Endothelial cell of hepatic sinusoid (primary cell): Measurements from ENCODE around the gene SPOCK2.

Experiments used
- in situ Hi-C: cut with HindIII; loops from 2 replicates; pipeline ENCODE4 v1.10.0; 2017; ENCODE audit warnings: low sequenced_read_pairs

SPOCK2 gene

GRCh38 chr10:72090326-72090725 lies 2.0 kb upstream of the SPOCK2 start:
- in situ Hi-C loops: no loop called here

- in situ Hi-C loops: no loop called here
Observed at GRCh38 chr10:72089618-72090017, 1.3 kb upstream of the SPOCK2 start.

GRCh38 chr10:72088889-72089575 lies 681 bp upstream of the SPOCK2 start:
- in situ Hi-C loops: no loop called here

- in situ Hi-C loops: no loop called here
Observed at GRCh38 chr10:72087392-72087968, 871 bp downstream of the SPOCK2 start.

GRCh38 chr10:72086466-72087391 lies 1.6 kb downstream of the SPOCK2 start:
- in situ Hi-C loops: no loop called here

GRCh38 chr10:72085864-72086465 lies 2.4 kb downstream of the SPOCK2 start:
- in situ Hi-C loops: no loop called here

- in situ Hi-C loops: no loop called here
Observed at GRCh38 chr10:72085166-72085565, 3.2 kb downstream of the SPOCK2 start.

GRCh38 chr10:72083790-72084459 lies 4.4 kb downstream of the SPOCK2 start:
- in situ Hi-C loops: no loop called here

- in situ Hi-C loops: no loop called here
Observed at GRCh38 chr10:72082856-72083789, 5.2 kb downstream of the SPOCK2 start.

GRCh38 chr10:72081772-72082590 lies 6.4 kb downstream of the SPOCK2 start:
- in situ Hi-C loops: no loop called here

- in situ Hi-C loops: no loop called here
Observed at GRCh38 chr10:72081210-72081609, 7.1 kb downstream of the SPOCK2 start.

GRCh38 chr10:72080042-72080975 lies 8.0 kb downstream of the SPOCK2 start:
- in situ Hi-C loops: no loop called here

- in situ Hi-C loops: no loop called here
Observed at GRCh38 chr10:72079356-72079755, 9.0 kb downstream of the SPOCK2 start.

GRCh38 chr10:72077275-72077990 lies 10.9 kb downstream of the SPOCK2 start:
- in situ Hi-C loops: no loop called here

- in situ Hi-C loops: no loop called here
Observed at GRCh38 chr10:72076756-72077155, 11.6 kb downstream of the SPOCK2 start.

- in situ Hi-C loops: no loop called here
Observed at GRCh38 chr10:72075376-72076115, 12.8 kb downstream of the SPOCK2 start.
